ENCODE results near the gene PRR5L. TPM values are rescaled to one million over a fixed set of nuclear protein-coding genes. Genes with fewer than 3 reads are reported as not detected.

Gene PRR5L
- polyA plus RNA-seq, 1 donor (not counting 4 experiments of a cell fraction or from before 2014, with no cell fraction given): 20.1 TPM

DNA sequence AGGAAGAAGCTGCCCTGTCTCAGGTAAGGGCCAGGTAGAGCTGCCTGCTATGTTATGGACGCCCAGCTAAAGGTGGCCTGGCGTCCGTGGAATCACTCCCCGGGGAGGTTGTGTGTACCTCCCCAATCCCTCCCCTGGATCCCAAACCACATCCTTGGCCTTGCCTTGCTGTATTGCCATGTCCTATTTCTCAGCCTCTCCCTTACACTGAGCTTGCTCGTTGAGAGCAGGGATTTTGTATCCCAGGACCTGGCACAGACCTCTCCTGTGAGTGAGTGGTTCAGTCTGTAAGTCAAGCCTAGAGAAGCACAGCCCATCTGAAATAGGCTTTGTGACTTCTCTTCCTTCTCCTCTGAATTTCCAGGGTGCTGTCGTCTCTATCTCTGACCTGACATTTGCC, 160.1 kb downstream of the PRR5L start:
- DNase-seq (ENCODE audit: low read depth, low spot score): no peak
- H3K9me3 ChIP-seq (ENCODE audit: control insufficient read depth, low read depth, low read length): no peaks in the 10 kb centered on the region
- TF ChIP-seq CTCF (optimal IDR thresholded peaks at IDR 0.05 in 1 of 3, IDR thresholded peaks at IDR 0.05 in 1 of 3, conservative IDR thresholded peaks at IDR 0.05 in 1 of 3; ENCODE audit: extremely low read depth in 1 of 3, insufficient read depth in 2 of 3, low read length in 3 of 3) (no peak), EZH2 (IDR thresholded peaks at IDR 0.05; ENCODE audit: low read length) (no peak)
- H2AFZ ChIP-seq (ENCODE audit: control insufficient read depth, low read length): no peak overlapping the region
- no peaks in the 10 kb centered on the region for H3K79me2 ChIP-seq (ENCODE audit: control insufficient read depth, insufficient read depth, low read length)
- H3K27ac ChIP-seq (ENCODE audit: control insufficient read depth, insufficient read depth, low read length): peak overlapping the region; percentile 45
- H3K4me2 ChIP-seq (ENCODE audit: control insufficient read depth, extremely low read depth, insufficient read depth, low read depth, low read length): peak overlapping the region; percentile 39
- no peaks in the 10 kb centered on the region for H3K27me3 ChIP-seq (ENCODE audit: control insufficient read depth, extremely low read depth, insufficient read depth, low read length)
- H4K20me1 ChIP-seq (ENCODE audit: control insufficient read depth, extremely low read depth, insufficient read depth, low read length): no peaks in the 10 kb centered on the region
- dilution Hi-C loops (cut with MboI; ENCODE audit: extremely low pct_ligation_motif_present, low sequenced_read_pairs): no loop called here
- peaks cover 2 to 14% of the 10 kb centered on the region in 2 experiments for H3K36me3 ChIP-seq (ENCODE audit: control insufficient read depth in 2 of 2, extremely low read depth in 1 of 2, insufficient read depth in 2 of 2, low read length in 2 of 2)
- FAIRE-seq: peak; percentile 5
- no peaks in the 10 kb centered on the region for H3K9me1 ChIP-seq (ENCODE audit: control insufficient read depth, extremely low read depth, insufficient read depth, low read length)
- H3K4me1 ChIP-seq (ENCODE audit: control insufficient read depth, extremely low read depth, insufficient read depth, low read length): peaks cover 22% of the 10 kb centered on the region
- H3K4me3 ChIP-seq (ENCODE audit: control insufficient read depth in 2 of 3, extremely low read depth in 1 of 3, insufficient read depth in 2 of 3, low read depth in 1 of 3, low read length in 3 of 3): no peak overlapping the region
- H3K9ac ChIP-seq (ENCODE audit: control insufficient read depth, extremely low read depth, insufficient read depth, low read length): peak overlapping the region; percentile 49

DNA sequence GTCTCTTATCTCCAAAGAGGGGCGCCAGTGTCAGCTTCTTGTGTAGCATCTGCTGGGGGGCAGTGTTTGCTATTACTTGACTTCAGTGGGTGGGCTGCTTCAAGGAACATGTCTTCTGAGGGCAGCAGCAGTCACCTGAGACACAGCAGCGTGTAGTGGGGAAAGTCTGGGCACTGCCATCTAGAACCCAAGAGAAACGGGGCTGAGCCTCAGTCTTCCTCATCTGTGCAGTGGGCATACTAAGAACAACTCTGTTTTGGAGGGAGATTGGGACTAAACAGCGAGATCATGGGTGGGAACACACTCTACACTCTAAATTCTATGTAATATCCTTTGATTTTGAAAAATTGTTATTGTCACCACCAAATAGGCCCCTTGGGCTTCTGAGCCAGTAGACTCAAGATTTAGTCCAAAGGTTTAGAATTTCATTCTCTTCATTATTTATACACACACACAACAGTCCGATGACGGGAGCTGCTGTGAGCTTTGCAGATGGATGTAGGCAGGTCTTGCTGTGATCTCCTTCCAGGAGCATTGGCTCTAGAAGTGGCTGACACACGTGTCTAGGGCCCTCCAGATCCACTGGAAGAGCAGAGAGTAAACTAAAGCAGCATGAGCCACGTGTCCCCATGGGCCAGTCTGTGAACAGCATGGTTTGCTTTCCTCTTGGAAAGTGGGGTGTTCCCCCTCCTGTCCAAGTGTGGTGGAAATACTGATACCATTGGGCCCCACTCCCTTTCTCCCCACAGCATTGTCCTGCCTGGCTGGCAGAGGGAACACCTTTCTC, 162.2 kb downstream of the PRR5L start:
- Histone ChIP-seq H3K9me3 (ENCODE audit: control insufficient read depth, low read depth, low read length) (no peaks in the 10 kb centered on the region), H3K9ac (ENCODE audit: control insufficient read depth, extremely low read depth, insufficient read depth, low read length) (no peak overlapping the region), H3K27ac (ENCODE audit: control insufficient read depth, insufficient read depth, low read length) (no peak overlapping the region), H3K4me1 (ENCODE audit: control insufficient read depth, extremely low read depth, insufficient read depth, low read length) (peaks cover 22% of the 10 kb centered on the region), H3K9me1 (ENCODE audit: control insufficient read depth, extremely low read depth, insufficient read depth, low read length) (no peaks in the 10 kb centered on the region), H3K4me3 (ENCODE audit: control insufficient read depth in 2 of 3, extremely low read depth in 1 of 3, insufficient read depth in 2 of 3, low read depth in 1 of 3, low read length in 3 of 3) (no peak overlapping the region), H3K27me3 (ENCODE audit: control insufficient read depth, extremely low read depth, insufficient read depth, low read length) (no peaks in the 10 kb centered on the region), H3K36me3 (ENCODE audit: control insufficient read depth in 2 of 2, extremely low read depth in 1 of 2, insufficient read depth in 2 of 2, low read length in 2 of 2) (peaks cover 6 to 14% of the 10 kb centered on the region in 2 experiments), H3K4me2 (ENCODE audit: control insufficient read depth, extremely low read depth, insufficient read depth, low read depth, low read length) (no peak overlapping the region), H2AFZ (ENCODE audit: control insufficient read depth, low read length) (no peak overlapping the region), H4K20me1 (ENCODE audit: control insufficient read depth, extremely low read depth, insufficient read depth, low read length) (no peaks in the 10 kb centered on the region), H3K79me2 (ENCODE audit: control insufficient read depth, insufficient read depth, low read length) (no peaks in the 10 kb centered on the region)
- DNase-seq (ENCODE audit: low read depth, low spot score): no peak
- TF ChIP-seq CTCF (optimal IDR thresholded peaks at IDR 0.05 in 1 of 3, IDR thresholded peaks at IDR 0.05 in 1 of 3, conservative IDR thresholded peaks at IDR 0.05 in 1 of 3; ENCODE audit: extremely low read depth in 1 of 3, insufficient read depth in 2 of 3, low read length in 3 of 3) (no peak), EZH2 (IDR thresholded peaks at IDR 0.05; ENCODE audit: low read length) (no peak)
- FAIRE-seq: no peak
- dilution Hi-C loops (cut with MboI; ENCODE audit: extremely low pct_ligation_motif_present, low sequenced_read_pairs): no loop called here
